SH-SY5Y (cell line): Measurements from ENCODE around the gene BZW1.

Source experiments
- GATA2 ChIP-seq: IDR thresholded peaks from 2 replicates; pipeline ENCODE4 v1.6.1; 2011; ENCODE audit warnings: mild to moderate bottlenecking, low read depth, low read length
- GATA3 ChIP-seq: IDR thresholded peaks from 2 replicates; pipeline ENCODE4 v1.6.1; 2011; ENCODE audit warnings: low read depth, mild to moderate bottlenecking, low read length, moderate library complexity

GRCh38 chr2:200821686-200822245 lies 10.1 kb downstream of the BZW1 start:
- TF ChIP-seq GATA3, result no peak
- TF ChIP-seq GATA2, result no peak
